Caki2 (cell line): ENCODE measurements around the gene FRRS1L. TPM values are rescaled to one million over a fixed set of nuclear protein-coding genes. Genes with fewer than 3 reads are reported as not detected.
"Not testable (repeated sequence)": the region's sequence is repeated elsewhere in the genome, so short reads cannot be mapped to it uniquely, and the experiment has no call there.

Experiments
- DNase-seq: peaks from one replicate; pipeline ENCODE4 v3.0.0-alpha.2; 2015; ENCODE audit warnings: low read depth
- in situ Hi-C: cut with HindIII; loops from 2 replicates; pipeline ENCODE4 v1.10.0; 2016; ENCODE audit warnings: low sequenced_read_pairs, low pct_unique_long_range_greater_than_20kb, mixed read lengths
- total RNA-seq: library from RNA; depleted of rRNA; stranded (reverse); fragments of >200 nt; shearing (Covaris generic); gene quantifications from 2 replicates; pipeline ENCODE4 v1.2.3, GENCODE V29; 2014; ENCODE audit warnings: low replicate concordance

FRRS1L gene
- total RNA-seq, 1 experiment from 2014 or later = not detected

GRCh38 chr9:109143881-109144562 is 23.0 kb downstream of the FRRS1L start:
- in situ Hi-C loops = no loop called here

GRCh38 chr9:109141375-109141774 is 25.7 kb downstream of the FRRS1L start:
- no peak for DNase-seq
- in situ Hi-C loops = no loop called here

More at GRCh38 chr9:109143881-109144562, 23.0 kb downstream of the FRRS1L start:
- DNase-seq = peak; percentile 6

GRCh38 chr9:109139851-109140250 is 27.2 kb downstream of the FRRS1L start:
- DNase-seq = no peak
- in situ Hi-C loops = no loop called here

- DNase-seq = no peak
- in situ Hi-C loops = no loop called here
These were observed 28.6 kb downstream of the FRRS1L start for GRCh38 chr9:109138421-109138820.

GRCh38 chr9:109134167-109134578 is 32.9 kb downstream of the FRRS1L start:
- in situ Hi-C loops = no loop called here
- DNase-seq = no peak

- no peak for DNase-seq
- in situ Hi-C loops = no loop called here
These were observed 33.5 kb downstream of the FRRS1L start for GRCh38 chr9:109133533-109133932.

- in situ Hi-C loops = no loop called here
- no peak for DNase-seq
These were observed 34.5 kb downstream of the FRRS1L start for GRCh38 chr9:109132567-109133021.

GRCh38 chr9:109129470-109130197 is 37.4 kb downstream of the FRRS1L start:
- no peak for DNase-seq
- in situ Hi-C loops = no loop called here

GRCh38 chr9:109126671-109127070 is 40.4 kb downstream of the FRRS1L start:
- DNase-seq, in situ Hi-C loops: not testable (repeated sequence)

- DNase-seq = no peak
- in situ Hi-C loops = no loop called here
These were observed 42.9 kb downstream of the FRRS1L start for GRCh38 chr9:109124121-109124520.

- in situ Hi-C loops = no loop called here
- no peak for DNase-seq
These were observed 44.1 kb downstream of the FRRS1L start for GRCh38 chr9:109122726-109123621.

GRCh38 chr9:109121232-109121796 is 45.7 kb downstream of the FRRS1L start:
- in situ Hi-C loops = no loop called here
- no peak for DNase-seq

- DNase-seq = no peak
- in situ Hi-C loops = no loop called here
These were observed 46.8 kb downstream of the FRRS1L start for GRCh38 chr9:109120204-109120789.

- in situ Hi-C loops = no loop called here
- peak; percentile 97 for DNase-seq
These were observed 47.4 kb downstream of the FRRS1L start, which contains the start of gene TMEM245 for GRCh38 chr9:109119439-109120203. TSS of gene TMEM245 (minus strand) at chr9:109119947. CDS start at chr9:109119913, 34 bp downstream.

GRCh38 chr9:109118808-109119438 is 48.1 kb downstream of the FRRS1L start:
- in situ Hi-C loops = no loop called here
- DNase-seq = no peak

GRCh38 chr9:109117856-109118807 is 48.9 kb downstream of the FRRS1L start:
- in situ Hi-C loops = no loop called here
- peak; percentile 77 for DNase-seq
